ENCODE measurements around the gene CAMK2A. TPM values are rescaled to one million over a fixed set of nuclear protein-coding genes. Genes with fewer than 3 reads are reported as not detected.

The CAMK2A gene
- total RNA-seq, 1 donor from 2014 or later, result not detected

GRCh38 chr5:150329881-150330876 is 40.6 kb upstream of the CAMK2A start:
- no peaks in the 10 kb centered on the region for H3K36me3 Mint-ChIP-seq (ENCODE audit: unreplicated experiment)
- no peaks in the 10 kb centered on the region for H3K4me1 Mint-ChIP-seq (ENCODE audit: unreplicated experiment)
- no peak for DNase-seq (ENCODE audit: extremely low spot score, unreplicated experiment)
- no peaks in the 10 kb centered on the region for H3K27me3 Mint-ChIP-seq (ENCODE audit: unreplicated experiment)
- TF ChIP-seq CTCF (IDR thresholded peaks at IDR 0.05), result no peak
- no peak overlapping the region for H3K27ac Mint-ChIP-seq (ENCODE audit: unreplicated experiment)
- no peaks in the 10 kb centered on the region for H3K9me3 Mint-ChIP-seq (ENCODE audit: unreplicated experiment)
- H3K4me3 Mint-ChIP-seq (ENCODE audit: unreplicated experiment), result no peak overlapping the region

GRCh38 chr5:150329038-150329437 is 39.5 kb upstream of the CAMK2A start:
- Mint-ChIP-seq H3K27ac (ENCODE audit: unreplicated experiment) (no peak overlapping the region), H3K4me3 (ENCODE audit: unreplicated experiment) (no peak overlapping the region), H3K4me1 (ENCODE audit: unreplicated experiment) (no peaks in the 10 kb centered on the region), H3K36me3 (ENCODE audit: unreplicated experiment) (no peaks in the 10 kb centered on the region), H3K27me3 (ENCODE audit: unreplicated experiment) (no peaks in the 10 kb centered on the region), H3K9me3 (ENCODE audit: unreplicated experiment) (no peaks in the 10 kb centered on the region)
- no peak for TF ChIP-seq CTCF (IDR thresholded peaks at IDR 0.05)
- no peak for DNase-seq (ENCODE audit: extremely low spot score, unreplicated experiment)

- Mint-ChIP-seq H3K9me3 (ENCODE audit: unreplicated experiment) (no peaks in the 10 kb centered on the region), H3K4me1 (ENCODE audit: unreplicated experiment) (no peaks in the 10 kb centered on the region), H3K4me3 (ENCODE audit: unreplicated experiment) (no peak overlapping the region), H3K27ac (ENCODE audit: unreplicated experiment) (no peak overlapping the region), H3K36me3 (ENCODE audit: unreplicated experiment) (no peaks in the 10 kb centered on the region), H3K27me3 (ENCODE audit: unreplicated experiment) (no peaks in the 10 kb centered on the region)
- TF ChIP-seq CTCF (IDR thresholded peaks at IDR 0.05), result no peak
- DNase-seq (ENCODE audit: extremely low spot score, unreplicated experiment), result no peak
Observed at GRCh38 chr5:150328515-150328914, 38.9 kb upstream of the CAMK2A start.

GRCh38 chr5:150327139-150327538 is 37.6 kb upstream of the CAMK2A start:
- no peaks in the 10 kb centered on the region for H3K9me3 Mint-ChIP-seq (ENCODE audit: unreplicated experiment)
- no peak overlapping the region for H3K27ac Mint-ChIP-seq (ENCODE audit: unreplicated experiment)
- DNase-seq (ENCODE audit: extremely low spot score, unreplicated experiment), result no peak
- no peaks in the 10 kb centered on the region for H3K4me1 Mint-ChIP-seq (ENCODE audit: unreplicated experiment)
- no peaks in the 10 kb centered on the region for H3K27me3 Mint-ChIP-seq (ENCODE audit: unreplicated experiment)
- TF ChIP-seq CTCF (IDR thresholded peaks at IDR 0.05), result no peak
- H3K36me3 Mint-ChIP-seq (ENCODE audit: unreplicated experiment), result no peaks in the 10 kb centered on the region
- no peak overlapping the region for H3K4me3 Mint-ChIP-seq (ENCODE audit: unreplicated experiment)

GRCh38 chr5:150326707-150327106 is 37.1 kb upstream of the CAMK2A start:
- Mint-ChIP-seq H3K27ac (ENCODE audit: unreplicated experiment) (no peak overlapping the region), H3K36me3 (ENCODE audit: unreplicated experiment) (no peaks in the 10 kb centered on the region), H3K9me3 (ENCODE audit: unreplicated experiment) (peaks cover under 1% of the 10 kb centered on the region), H3K4me3 (ENCODE audit: unreplicated experiment) (no peak overlapping the region), H3K4me1 (ENCODE audit: unreplicated experiment) (no peaks in the 10 kb centered on the region), H3K27me3 (ENCODE audit: unreplicated experiment) (no peaks in the 10 kb centered on the region)
- DNase-seq (ENCODE audit: extremely low spot score, unreplicated experiment), result no peak
- no peak for TF ChIP-seq CTCF (IDR thresholded peaks at IDR 0.05)

Measured in osteocyte (in vitro differentiated cells).